PC-3 (cell line): ENCODE results near the gene PIGS. TPM values are rescaled to one million over a fixed set of nuclear protein-coding genes. Genes with fewer than 3 reads are reported as not detected.

Source experiments
- ATAC-seq: fragments of 200-7000 bp; cut with Tn5 transposase; 2 replicates; pipeline ENCODE4 v1.9.1; 2020; ENCODE audit warnings: mild to moderate bottlenecking, moderate library complexity
- BruUV-seq: library from RNA; stranded (reverse); fragments of 400-500 nt; replicated peaks from 2 replicates; lab custom pipeline; 2021; lab: Mats Ljungman, UMichigan
- CTCF ChIA-PET: fragments of 300-600 bp; sonication (Branson Sonifier 250); formaldehyde crosslinking; loops from one replicate; lab custom pipeline; 2022; ENCODE audit warnings: antibody characterized with exemption; lab: Charles Lee
- POLR2A ChIA-PET: fragments of 300-600 bp; sonication (Branson Sonifier 250); formaldehyde crosslinking; loops from one replicate; lab custom pipeline; 2022; ENCODE audit warnings: antibody characterized with exemption; ENCODE audit not compliant: unreplicated experiment; lab: Charles Lee
- DNase-seq: peaks from one replicate; pipeline ENCODE4 v3.0.0-alpha.2; 2015
- H2AFZ ChIP-seq: fragments of 300-600 bp; sonication (generic); 2 replicates; pipeline ENCODE4 v1.6.0; 2016; ENCODE audit warnings: antibody characterized with exemption, low read length
- H3F3A ChIP-seq: fragments of 300-600 bp; sonication (generic); one replicate; pipeline ENCODE4 v1.6.0; 2017; ENCODE audit warnings: antibody characterized with exemption, low read length, control low read depth, mild to moderate bottlenecking; ENCODE audit not compliant: unreplicated experiment
- H3K27ac ChIP-seq: fragments of 300-600 bp; sonication (generic); 2 replicates; pipeline ENCODE4 v1.5.1; 2016; ENCODE audit warnings: mild to moderate bottlenecking, low read length
- H3K27me3 ChIP-seq: fragments of 300-600 bp; sonication (generic); 2 replicates; pipeline ENCODE4 v1.6.1; 2016; ENCODE audit warnings: low read length, mixed read lengths
- H3K36me3 ChIP-seq: fragments of 300-600 bp; sonication (generic); 2 replicates; pipeline ENCODE4 v1.6.1; 2016; ENCODE audit warnings: low read depth, mixed run types, low read length, mixed read lengths
- H3K4me1 ChIP-seq: fragments of 300-600 bp; sonication (generic); 2 replicates; pipeline ENCODE4 v1.5.1; 2016; ENCODE audit warnings: low read length; ENCODE audit not compliant: insufficient read depth
- H3K4me2 ChIP-seq: fragments of 300-600 bp; sonication (generic); 2 replicates; pipeline ENCODE4 v1.6.0; 2016; ENCODE audit warnings: low read length
- H3K4me3 ChIP-seq: fragments of 300-600 bp; sonication (generic); 2 replicates; pipeline ENCODE4 v1.5.1; 2016; ENCODE audit warnings: mild to moderate bottlenecking, low read length, mixed read lengths
- H3K79me2 ChIP-seq: fragments of 300-600 bp; sonication (generic); 2 replicates; pipeline ENCODE4 v1.6.1; 2017; ENCODE audit warnings: low read length, mixed read lengths
- H3K9ac ChIP-seq: fragments of 300-600 bp; sonication (generic); 2 replicates; pipeline ENCODE4 v1.6.0; 2016; ENCODE audit warnings: mild to moderate bottlenecking, low read length
- H3K9me2 ChIP-seq: fragments of 300-600 bp; sonication (generic); replicated peaks from 2 replicates; pipeline ENCODE4 v1.6.1; 2016; ENCODE audit warnings: mixed run types, low read length, mixed read lengths
- H3K9me3 ChIP-seq: fragments of 300-600 bp; sonication (generic); 2 replicates; pipeline ENCODE4 v1.6.1; 2016; ENCODE audit warnings: low read length, mixed read lengths
- H4K20me1 ChIP-seq: fragments of 300-600 bp; sonication (generic); 2 replicates; pipeline ENCODE4 v1.6.1; 2016; ENCODE audit warnings: low read length, mixed read lengths
- CTCF ChIP-seq: fragments of 300-600 bp; sonication (generic); conservative IDR thresholded peaks from 2 replicates; pipeline ENCODE4 v1.5.1; 2017; ENCODE audit warnings: antibody characterized with exemption, low read depth, mild to moderate bottlenecking, low read length
- EZH2 ChIP-seq: fragments of 300-600 bp; sonication (generic); IDR thresholded peaks from one replicate; pipeline ENCODE4 v1.6.1; 2017; ENCODE audit warnings: antibody characterized with exemption, mild to moderate bottlenecking, low read length; ENCODE audit not compliant: unreplicated experiment
- EZH2phosphoT487 ChIP-seq: fragments of 300-600 bp; sonication (generic); IDR thresholded peaks from 2 replicates; pipeline ENCODE4 v1.6.1; 2018; ENCODE audit warnings: mild to moderate bottlenecking, antibody characterized with exemption, low read length, borderline replicate concordance
- intact Hi-C: fragments of 100-400 bp; cut with micrococcal nuclease; formaldehyde crosslinking; loops from 2 replicates; pipeline ENCODE4 v1.9.0; 2023
- total RNA-seq: library from RNA; depleted of rRNA; stranded (reverse); fragments of >200 nt; gene quantifications from 2 replicates; pipeline ENCODE4 v1.2.3, GENCODE V29; 2014; rRNA removed

PIGS gene
- total RNA-seq, 1 experiment from 2014 or later: 15.8 TPM

GRCh38 chr17:28503420-28503819, 67.9 kb downstream of the PIGS start:
- H4K20me1 ChIP-seq: no peaks in the 10 kb centered on the region
- H3K4me1 ChIP-seq: no peaks in the 10 kb centered on the region
- no peaks in the 10 kb centered on the region for H3K79me2 ChIP-seq
- H2AFZ ChIP-seq: no peak overlapping the region
- intact Hi-C loops: no loop called here
- POLR2A ChIA-PET: no interaction called here
- BruUV-seq: no TSS peak
- DNase-seq: no peak
- no peaks in the 10 kb centered on the region for H3K9me3 ChIP-seq
- H3K9ac ChIP-seq: no peak overlapping the region
- no peaks in the 10 kb centered on the region for H3F3A ChIP-seq
- H3K27me3 ChIP-seq: 0 out of 2 replicates have a peak, but pooled peaks cover 4% of the 10 kb centered on the region
- no peak overlapping the region for H3K4me2 ChIP-seq
- no peak overlapping the region for H3K27ac ChIP-seq
- ATAC-seq: no peak
- H3K36me3 ChIP-seq: no peaks in the 10 kb centered on the region
- TF ChIP-seq CTCF (no peak), EZH2 (no peak), EZH2phosphoT487 (no peak)
- H3K9me2 ChIP-seq: no peaks in the 10 kb centered on the region
- no peak overlapping the region for H3K4me3 ChIP-seq
- CTCF ChIA-PET: no interaction called here

Other genes starting within 250 kb of the PIGS start
- gene IFT20, start 236.1 kb downstream of the PIGS start, total RNA-seq: 12.9 and 23.1 TPM in 2 replicates
- 18.8 and 27.5 TPM in 2 replicates for gene TNFAIP1, start 235.8 kb downstream of the PIGS start, total RNA-seq
- 136 and 137 TPM in 2 replicates for gene POLDIP2, start 214.0 kb downstream of the PIGS start, total RNA-seq
- not detected in 2 replicates for gene SEBOX, start 206.3 kb downstream of the PIGS start, total RNA-seq
- not detected in 2 replicates for gene VTN, start 201.2 kb downstream of the PIGS start, total RNA-seq
- gene SARM1, start 199.8 kb downstream of the PIGS start, total RNA-seq: 6.7 and 8.4 TPM in 2 replicates
- gene SLC46A1, start 165.3 kb downstream of the PIGS start, total RNA-seq: 10.4 and 12.9 TPM in 2 replicates
- gene SLC13A2, start 97.9 kb downstream of the PIGS start, total RNA-seq: not detected in 2 replicates
- gene FOXN1, start 65.2 kb downstream of the PIGS start, total RNA-seq: not detected in 2 replicates
- gene UNC119, start 18.9 kb downstream of the PIGS start, total RNA-seq: 68.4 and 82.1 TPM in 2 replicates
- 42.6 and 72.9 TPM in 2 replicates for gene ALDOC, start 5.4 kb upstream of the PIGS start, total RNA-seq
- 86.6 and 118 TPM in 2 replicates for gene SPAG5, start 27.5 kb upstream of the PIGS start, total RNA-seq
- 4.4 and 7.2 TPM in 2 replicates for gene RSKR, start 42.7 kb upstream of the PIGS start, total RNA-seq
- gene BLTP2, start 73.6 kb upstream of the PIGS start, total RNA-seq: 103 and 171 TPM in 2 replicates
- 31.6 and 34.0 TPM in 2 replicates for gene SDF2, start 90.4 kb upstream of the PIGS start, total RNA-seq
- 32.2 and 38.8 TPM in 2 replicates for gene SUPT6H, start 90.7 kb upstream of the PIGS start, total RNA-seq
- 1.9 and 2.6 TPM in 2 replicates for gene PROCA1, start 140.4 kb upstream of the PIGS start, total RNA-seq
- 207 and 211 TPM in 2 replicates for gene RAB34, start 146.3 kb upstream of the PIGS start, total RNA-seq
- gene RPL23A, start 148.5 kb upstream of the PIGS start, total RNA-seq: 390 and 515 TPM in 2 replicates
- gene TLCD1, start 154.7 kb upstream of the PIGS start, total RNA-seq: 7.1 and 9.3 TPM in 2 replicates
- gene NEK8, start 157.3 kb upstream of the PIGS start, total RNA-seq: 2.4 and 3.7 TPM in 2 replicates
- 81.5 and 104 TPM in 2 replicates for gene TRAF4, start 172.5 kb upstream of the PIGS start, total RNA-seq